Caki2 (cell line): ENCODE results near the gene UNC13D. TPM values are rescaled to one million over a fixed set of nuclear protein-coding genes. Genes with fewer than 3 reads are reported as not detected.
A peak's percentile ranks its signal among the peaks of the same experiment; 100 is the strongest.
"Not testable (repeated sequence)": the region's sequence is repeated elsewhere in the genome, so short reads cannot be mapped to it uniquely, and the experiment has no call there.

Experiments used
- DNase-seq: peaks from one replicate; pipeline ENCODE4 v3.0.0-alpha.2; 2015; ENCODE audit warnings: low read depth
- in situ Hi-C: cut with HindIII; loops from 2 replicates; pipeline ENCODE4 v1.10.0; 2016; ENCODE audit warnings: low sequenced_read_pairs, low pct_unique_long_range_greater_than_20kb, mixed read lengths
- total RNA-seq: library from RNA; depleted of rRNA; stranded (reverse); fragments of >200 nt; shearing (Covaris generic); gene quantifications from 2 replicates; pipeline ENCODE4 v1.2.3, GENCODE V29; 2014; ENCODE audit warnings: low replicate concordance

Gene UNC13D
- total RNA-seq, 1 experiment from 2014 or later = 1.5 TPM

- in situ Hi-C loops = no loop called here
- peak; percentile 89 for DNase-seq
Observed at GRCh38 chr17:75876190-75876937, 32.2 kb upstream of the UNC13D start.

- in situ Hi-C loops = no loop called here
- no peak for DNase-seq
Observed at GRCh38 chr17:75875940-75876189, 31.7 kb upstream of the UNC13D start.

DNA sequence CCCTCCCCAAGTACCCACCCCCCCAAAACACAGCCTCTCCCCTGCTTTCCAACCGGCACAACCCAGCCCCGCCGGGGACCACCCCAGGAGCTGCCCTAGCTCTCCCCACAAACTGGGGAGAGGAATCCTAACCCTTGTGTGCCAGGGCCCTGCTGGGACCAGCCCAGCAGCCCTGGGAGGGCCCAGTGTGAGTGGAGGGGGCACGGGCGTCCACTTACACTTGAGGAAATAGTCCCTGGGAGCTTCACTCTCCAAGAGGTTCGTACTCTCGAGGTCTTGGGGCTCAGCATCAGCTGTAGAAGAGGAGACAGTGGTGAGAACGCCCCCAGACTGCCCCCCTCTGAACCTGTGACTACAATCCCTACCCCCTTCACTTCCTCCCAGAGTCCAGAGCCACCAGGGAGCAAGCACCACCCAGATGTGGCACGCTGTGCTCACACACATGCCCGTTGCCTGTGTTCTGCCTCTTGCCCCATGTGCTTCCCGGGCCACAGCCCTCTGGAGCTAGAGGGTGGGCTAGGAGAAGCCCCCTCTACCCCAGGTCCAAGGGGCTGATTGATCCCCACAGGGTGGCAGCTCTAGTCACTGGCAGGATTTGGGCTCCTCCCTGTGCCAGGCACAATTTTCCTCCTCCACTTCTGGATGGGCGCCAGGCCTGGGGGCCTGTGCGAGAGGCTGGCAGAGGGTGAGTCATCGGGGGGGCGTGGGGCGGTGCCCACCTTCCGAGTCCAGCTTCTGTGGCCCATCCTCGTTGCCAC lies 31.2 kb upstream of the UNC13D start:
- in situ Hi-C loops = no loop called here
- DNase-seq = no peak

- DNase-seq = no peak
- in situ Hi-C loops = no loop called here
Observed at GRCh38 chr17:75874323-75875181, 30.3 kb upstream of the UNC13D start.

GRCh38 chr17:75873587-75874322 lies 29.6 kb upstream of the UNC13D start:
- no peak for DNase-seq
- in situ Hi-C loops = no loop called here

DNA sequence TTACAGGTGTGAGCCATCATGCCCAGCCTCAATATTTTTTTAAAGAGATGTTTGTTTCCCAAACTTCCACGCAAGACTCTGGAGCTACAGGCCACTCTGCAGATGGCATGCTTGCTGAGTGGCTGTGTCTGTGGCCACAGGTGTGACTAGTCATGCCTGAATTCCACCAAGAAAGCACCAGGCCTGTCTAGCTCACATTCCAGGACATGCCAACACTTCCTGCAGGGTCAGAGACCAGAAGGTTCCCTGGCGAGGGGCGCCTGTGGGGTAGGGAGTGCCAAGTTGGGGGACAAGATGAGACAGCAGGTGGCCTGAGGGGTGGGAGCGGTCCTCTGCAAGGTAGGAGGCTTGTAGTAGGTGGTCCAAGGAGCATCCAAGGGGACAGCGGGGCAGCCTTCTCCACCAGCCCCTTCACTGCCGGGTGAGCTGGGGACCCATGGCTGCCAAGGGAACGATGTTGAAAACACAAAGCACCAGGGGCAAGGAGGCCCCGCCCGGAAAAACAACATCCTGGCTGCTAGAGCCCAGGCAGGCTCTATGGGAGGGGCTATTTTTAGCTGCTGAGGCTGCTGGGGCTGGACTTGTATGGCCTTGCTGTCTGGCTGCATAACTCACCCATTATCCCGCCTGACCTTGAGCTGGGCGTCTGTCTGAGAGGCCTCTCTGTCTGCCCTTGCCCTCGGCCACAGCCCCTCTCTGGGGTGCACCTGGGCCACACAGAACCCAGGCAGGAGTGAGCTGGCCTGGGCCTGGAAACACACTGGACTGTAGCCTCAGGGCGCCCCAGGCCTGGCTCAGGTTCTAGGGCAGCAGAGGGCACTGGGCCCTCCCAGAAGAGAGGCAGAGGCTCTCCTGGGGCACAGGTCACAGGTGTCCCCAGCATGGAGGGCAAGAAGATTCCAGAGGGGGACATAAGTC lies 28.5 kb upstream of the UNC13D start:
- in situ Hi-C loops = no loop called here
- DNase-seq = peak; percentile 83

- in situ Hi-C loops, DNase-seq: not testable (repeated sequence)
Observed at GRCh38 chr17:75870228-75870627, 26.0 kb upstream of the UNC13D start.

DNA sequence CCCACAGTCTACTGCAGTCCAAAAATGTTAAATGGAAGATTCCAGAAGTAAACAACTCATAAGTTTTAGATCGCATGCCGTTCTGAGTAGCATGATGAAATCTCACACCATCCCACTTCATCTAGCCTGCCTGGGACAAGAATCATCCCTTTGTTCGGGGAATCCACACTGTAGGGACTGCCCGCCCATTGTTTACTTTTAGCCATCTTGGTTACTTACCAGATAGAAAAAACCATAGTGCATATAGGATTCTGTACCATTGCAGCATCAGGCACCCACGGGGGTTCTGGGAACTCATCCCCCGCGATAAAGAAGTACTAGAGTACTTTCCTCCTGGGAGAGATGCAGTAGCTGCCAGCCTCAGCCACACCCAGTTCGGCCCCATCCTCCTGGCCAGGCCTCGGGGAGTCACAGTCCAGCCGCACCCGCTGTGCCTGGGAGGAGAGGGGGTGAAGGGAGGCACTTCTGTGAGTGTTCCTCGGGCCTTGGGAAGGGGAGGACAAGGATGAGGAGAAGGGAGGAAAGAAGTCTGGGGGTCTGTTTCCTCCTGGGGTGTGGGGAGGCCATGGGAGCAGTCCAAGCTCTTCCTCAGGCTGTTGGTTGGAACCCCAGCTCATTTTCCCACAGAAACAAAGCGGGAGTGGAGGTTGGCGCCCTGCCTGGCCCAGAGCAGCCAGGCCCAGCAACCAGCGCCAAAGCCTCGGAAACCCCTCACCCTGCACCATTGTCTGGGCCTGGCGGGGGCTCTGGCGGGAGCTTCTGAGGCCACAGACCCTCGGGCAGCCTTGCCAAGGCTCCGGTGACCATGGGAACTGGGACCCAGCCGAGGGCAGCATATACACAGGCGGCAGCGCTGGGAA lies 25.3 kb upstream of the UNC13D start:
- no peak for DNase-seq
- in situ Hi-C loops = no loop called here

- in situ Hi-C loops, DNase-seq: not testable (repeated sequence)
Observed at GRCh38 chr17:75868730-75869281, 24.6 kb upstream of the UNC13D start.

DNA sequence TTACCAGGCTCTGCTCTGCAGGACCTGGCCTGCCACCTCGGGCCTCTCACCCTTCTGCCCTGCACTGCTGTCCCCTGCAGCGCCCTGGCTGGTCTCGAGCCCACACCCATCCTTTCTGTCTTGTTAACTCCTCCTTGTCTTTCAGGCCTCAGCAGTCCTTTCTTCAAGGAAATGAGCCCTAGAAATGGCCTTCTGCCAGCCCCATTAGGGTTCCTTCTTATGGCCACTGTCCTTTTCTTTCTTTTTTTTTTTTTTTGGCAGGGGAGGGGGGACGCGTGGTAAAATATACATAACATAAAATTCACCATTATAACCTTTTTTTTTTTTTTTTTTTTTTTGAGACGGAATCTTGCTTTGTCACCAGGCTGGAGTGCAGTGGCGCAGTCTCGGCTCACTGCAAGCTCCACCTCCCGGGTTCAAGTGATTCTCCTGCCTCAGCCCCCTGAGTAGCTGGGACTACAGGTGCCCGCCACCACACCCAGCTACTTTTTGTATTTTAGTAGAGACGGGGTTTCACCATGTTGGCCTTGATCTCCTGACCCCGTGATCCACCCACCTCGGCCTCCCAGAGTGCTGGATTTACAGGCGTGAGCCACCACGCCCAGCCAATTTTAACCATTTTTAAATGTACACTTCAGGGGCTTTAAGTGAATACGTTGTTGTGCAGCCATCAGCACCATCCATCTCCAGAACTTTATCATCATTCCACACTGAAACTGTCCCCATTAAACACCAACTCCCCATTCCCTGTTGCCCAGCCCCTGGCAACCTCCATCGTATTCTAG lies 21.4 kb upstream of the UNC13D start:
- DNase-seq, in situ Hi-C loops: not testable (repeated sequence)

DNA sequence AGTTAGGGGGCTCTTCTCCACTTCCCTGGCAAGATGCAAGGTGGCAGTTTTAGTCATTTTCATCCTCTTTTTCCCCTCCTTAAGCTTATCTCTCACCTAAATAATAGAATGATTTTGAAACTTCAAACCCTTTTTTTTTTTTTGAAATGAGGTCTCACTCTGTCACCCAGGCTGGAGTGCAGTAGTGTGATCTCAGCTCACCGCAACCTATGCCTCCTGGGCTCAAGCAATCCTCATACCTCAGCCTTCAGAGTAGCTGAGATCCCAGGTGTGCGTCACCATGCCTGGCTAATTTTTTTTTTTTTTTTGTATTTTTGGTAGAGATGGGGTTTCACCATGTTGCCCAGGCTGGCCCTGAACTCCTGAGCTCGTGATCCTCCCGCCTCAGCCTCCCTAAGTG lies 20.7 kb upstream of the UNC13D start:
- DNase-seq, in situ Hi-C loops: not testable (repeated sequence)

GRCh38 chr17:75864448-75864871 lies 20.3 kb upstream of the UNC13D start:
- in situ Hi-C loops = no loop called here
- DNase-seq = no peak

DNA sequence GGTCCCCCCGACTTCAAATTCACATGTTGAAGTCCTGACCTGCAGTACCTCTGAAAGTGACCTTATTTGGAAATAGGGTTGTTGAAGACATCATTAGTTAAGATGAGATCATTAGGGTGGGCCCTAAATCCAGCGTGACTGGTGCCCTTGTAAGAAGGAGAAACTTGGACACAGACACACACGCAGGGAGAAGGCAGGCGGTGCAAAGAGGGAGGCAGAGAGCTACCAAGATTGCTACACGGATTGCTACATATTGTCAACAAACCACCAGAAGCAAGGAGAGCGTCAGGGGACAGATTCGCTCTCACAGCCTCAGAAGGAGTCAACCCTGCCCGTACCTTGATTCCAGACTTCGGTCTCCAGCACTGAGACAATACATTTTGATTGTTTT lies 17.7 kb upstream of the UNC13D start:
- DNase-seq = no peak
- in situ Hi-C loops = no loop called here

DNA sequence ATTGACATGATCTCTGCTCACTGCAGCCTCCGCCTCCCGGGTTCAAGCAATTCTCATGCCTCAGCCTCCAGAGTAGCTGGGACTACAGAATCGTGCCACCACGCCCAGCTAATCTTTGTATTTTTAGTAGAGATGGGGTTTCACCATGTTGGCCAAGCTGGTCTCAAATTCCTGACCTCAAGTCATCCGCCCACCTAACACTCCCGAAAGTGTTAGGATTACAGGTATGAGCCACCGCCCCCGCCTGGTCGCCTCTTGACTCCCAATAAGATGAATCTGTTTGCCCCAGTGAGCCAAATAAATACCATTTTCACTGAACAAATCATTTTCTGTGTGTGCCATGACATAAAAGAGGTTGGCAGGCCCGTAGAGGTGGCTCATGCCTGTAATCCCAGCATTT lies 15.2 kb upstream of the UNC13D start:
- DNase-seq, in situ Hi-C loops: not testable (repeated sequence)

- in situ Hi-C loops = no loop called here
Observed at GRCh38 chr17:75856062-75856756, 12.0 kb upstream of the UNC13D start.

More at GRCh38 chr17:75856062-75856756, 12.0 kb upstream of the UNC13D start:
- no peak for DNase-seq
